ELF-1 (cell line): ENCODE measurements around the gene FAM169A.
"Not testable (repeated sequence)": the region's sequence is repeated elsewhere in the genome, so short reads cannot be mapped to it uniquely, and the experiment has no call there.

Experiments
- DNase-seq: peaks from one replicate; pipeline ENCODE4 v3.0.0-alpha.2; 2016; ENCODE audit warnings: low read depth, low spot score

Gene FAM169A

DNA sequence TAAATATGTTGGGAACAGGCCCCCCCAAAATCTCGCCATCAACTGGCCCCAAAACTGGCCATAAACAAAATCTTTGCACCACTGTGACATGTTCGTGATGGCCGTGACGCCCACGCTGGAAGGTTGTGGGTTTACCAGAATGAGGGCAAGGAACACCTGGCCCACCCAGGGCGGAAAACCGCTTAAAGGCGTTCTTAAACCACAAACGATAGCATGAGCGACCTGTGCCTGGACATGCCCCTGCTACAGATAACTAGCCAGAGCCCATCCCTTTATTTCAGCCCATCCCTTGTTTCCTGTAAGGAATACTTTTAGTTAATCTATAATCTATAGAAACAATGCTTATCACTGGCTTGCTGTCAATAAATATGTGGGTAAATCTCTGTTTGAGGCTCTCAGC lies 3.2 kb upstream of the FAM169A start:
- DNase-seq: not testable (repeated sequence)

DNA sequence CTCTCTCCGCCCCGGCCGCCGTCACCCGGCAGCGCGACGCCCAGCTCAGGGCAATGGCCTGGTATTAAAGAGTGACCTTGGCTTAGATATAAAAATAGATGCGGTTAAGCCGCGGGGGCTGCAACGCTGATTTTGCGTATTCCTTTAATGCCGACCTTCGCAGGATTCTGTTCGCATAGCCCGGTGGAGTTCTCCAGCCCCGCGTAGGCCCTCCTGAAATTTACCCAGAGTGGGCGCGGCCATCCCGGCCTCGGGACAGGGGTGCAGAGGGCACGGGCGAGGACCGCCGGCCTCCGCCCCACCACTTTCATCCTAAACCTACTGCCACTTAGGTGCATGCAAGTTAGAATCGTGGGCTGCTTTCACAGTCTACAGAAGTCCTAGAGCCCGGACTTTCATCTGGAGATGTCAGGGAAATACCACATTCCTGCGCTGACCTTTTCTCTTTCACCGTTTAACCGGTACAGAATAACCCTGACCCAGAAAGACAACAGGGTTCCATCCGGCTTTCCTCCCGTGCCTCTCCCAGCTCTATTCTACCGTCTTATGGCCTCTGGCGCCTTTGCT lies 492 bp upstream of the FAM169A start:
- peak; percentile 84 for DNase-seq

- DNase-seq: peak; percentile 51
Observed at GRCh38 chr5:74865256-74865803, 857 bp downstream of the FAM169A start.

- DNase-seq: no peak
Observed at GRCh38 chr5:74864823-74865222, 1.4 kb downstream of the FAM169A start.

DNA sequence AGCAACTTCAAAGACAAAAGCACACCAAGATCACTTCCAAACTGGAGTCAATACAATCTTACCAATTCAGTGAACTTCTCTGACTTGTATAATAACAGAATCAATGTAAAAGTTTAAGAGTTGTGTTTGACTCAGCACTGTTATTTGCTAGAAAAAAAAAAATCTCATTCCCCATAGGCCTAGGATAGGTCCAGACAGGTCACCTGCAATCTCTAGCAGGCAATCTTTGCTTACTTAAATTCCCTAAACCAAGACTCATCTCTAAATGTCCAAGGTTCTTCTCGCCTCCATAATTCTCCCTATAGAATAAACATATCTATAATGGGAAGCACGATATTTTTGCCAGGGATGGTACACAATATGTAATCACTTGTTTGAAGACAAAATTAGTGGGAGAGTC lies 2.5 kb downstream of the FAM169A start:
- no peak for DNase-seq

DNA sequence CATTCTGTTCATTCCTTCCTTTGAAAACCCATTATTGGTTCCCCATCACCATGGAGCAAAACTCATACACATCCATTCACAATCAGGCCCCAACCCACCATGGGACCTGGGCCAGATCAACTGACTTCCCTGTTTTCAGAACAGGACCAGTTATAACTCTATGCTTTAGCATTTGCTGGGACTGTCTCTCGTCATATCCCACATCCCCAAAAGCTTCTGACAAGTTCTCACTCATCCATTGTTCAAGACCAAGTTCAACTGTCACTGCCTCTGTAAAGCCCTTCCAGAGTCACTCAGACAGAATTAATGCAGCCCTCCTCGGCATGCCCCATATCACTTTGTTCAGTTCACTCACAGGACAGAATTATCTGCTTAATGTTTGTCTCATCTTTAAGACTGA lies 4.0 kb downstream of the FAM169A start:
- no peak for DNase-seq

- DNase-seq: not testable (repeated sequence)
Observed at GRCh38 chr5:74856975-74857374, 9.2 kb downstream of the FAM169A start.

DNA sequence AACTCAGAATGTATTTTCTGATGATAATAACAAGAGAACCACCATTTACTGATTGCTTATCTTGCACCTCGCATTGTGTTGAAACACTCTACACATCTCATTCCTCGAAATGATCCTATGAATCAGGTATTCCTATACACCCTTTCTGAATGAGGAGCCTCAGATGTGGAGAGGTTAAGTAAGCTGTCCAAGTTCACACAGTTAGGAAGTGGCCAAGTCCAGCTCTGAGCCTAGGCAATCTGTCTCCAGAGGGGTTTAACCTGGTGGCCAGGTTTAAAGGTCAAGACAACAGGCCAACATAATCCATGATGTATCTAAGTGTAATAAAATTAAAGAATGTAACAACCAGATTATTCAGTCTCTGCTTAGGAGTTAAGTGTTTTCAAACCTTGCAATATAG lies 12.9 kb downstream of the FAM169A start:
- no peak for DNase-seq

DNA sequence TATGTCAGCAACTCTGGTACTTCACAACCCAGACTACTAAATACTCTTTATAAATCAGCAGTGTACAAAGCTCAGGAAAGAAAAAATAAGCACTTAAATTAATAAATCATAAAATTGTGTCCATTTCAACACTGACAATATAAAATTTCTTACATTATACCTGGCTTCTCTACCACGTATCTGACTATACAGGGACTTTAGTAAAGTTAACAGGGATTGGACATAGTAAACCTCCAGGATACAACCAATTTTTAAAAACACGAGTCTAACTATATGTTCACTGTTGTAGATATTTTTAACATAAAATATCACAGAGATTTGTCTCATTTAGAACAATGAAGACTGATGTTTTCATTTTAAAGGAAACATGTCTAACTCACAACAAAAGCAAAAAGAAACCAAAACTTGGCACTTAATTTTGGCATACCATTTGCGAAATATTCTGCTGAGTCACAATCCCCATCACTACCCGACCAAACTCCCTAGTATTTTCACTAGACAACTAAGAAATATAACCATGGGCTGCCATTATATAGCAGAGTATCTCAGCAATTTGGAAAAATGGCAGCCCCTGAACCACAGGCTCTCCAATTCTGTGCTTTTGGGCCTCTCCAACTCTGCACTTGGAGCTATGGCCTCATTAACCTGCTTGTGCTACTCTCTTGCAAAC lies 14.4 kb downstream of the FAM169A start:
- no peak for DNase-seq

GRCh38 chr5:74850789-74851425 lies 15.3 kb downstream of the FAM169A start:
- no peak for DNase-seq

GRCh38 chr5:74850030-74850429 lies 16.2 kb downstream of the FAM169A start:
- DNase-seq: no peak

DNA sequence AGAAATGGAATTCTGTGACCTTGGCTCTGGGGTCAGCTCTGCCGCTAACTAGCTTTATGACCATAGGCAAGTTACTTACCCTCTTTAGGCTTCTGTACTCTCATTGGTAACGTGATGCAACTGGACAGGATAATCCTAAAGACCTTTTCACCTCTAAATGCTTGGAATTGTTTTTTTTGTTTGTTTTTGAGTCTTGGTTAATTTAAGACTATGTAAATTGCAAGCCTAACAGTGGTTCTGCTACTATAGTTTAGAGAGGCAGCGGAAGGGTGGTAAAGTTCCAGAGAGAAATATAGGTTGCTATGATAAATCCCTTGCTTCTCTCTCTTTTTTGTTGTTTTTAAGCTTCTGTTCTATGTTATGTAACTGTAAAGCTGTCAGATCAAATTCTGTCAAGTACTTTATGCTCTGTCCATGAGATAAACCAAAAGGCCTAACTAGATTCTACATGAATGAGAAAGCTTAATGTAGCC lies 17.6 kb downstream of the FAM169A start:
- DNase-seq: no peak

DNA sequence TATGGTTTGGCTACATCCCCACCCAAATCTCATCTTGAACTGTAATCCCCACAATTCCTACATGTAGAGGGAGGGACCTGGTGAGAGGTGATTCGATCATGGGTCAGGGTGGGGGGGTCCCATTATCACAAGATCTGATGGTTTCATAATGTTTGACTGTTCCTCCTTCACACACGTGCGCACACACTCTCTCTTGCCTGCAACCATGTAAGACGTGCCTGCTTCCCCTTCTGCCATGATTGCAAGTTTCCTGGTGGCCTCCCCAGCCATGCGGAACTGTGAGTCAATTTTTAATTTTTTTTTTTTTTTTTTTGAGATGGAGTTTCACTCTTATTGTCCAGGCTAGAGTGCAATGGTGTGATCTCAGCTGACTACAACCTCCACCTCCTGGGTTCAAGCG lies 27.0 kb downstream of the FAM169A start:
- DNase-seq: no peak

DNA sequence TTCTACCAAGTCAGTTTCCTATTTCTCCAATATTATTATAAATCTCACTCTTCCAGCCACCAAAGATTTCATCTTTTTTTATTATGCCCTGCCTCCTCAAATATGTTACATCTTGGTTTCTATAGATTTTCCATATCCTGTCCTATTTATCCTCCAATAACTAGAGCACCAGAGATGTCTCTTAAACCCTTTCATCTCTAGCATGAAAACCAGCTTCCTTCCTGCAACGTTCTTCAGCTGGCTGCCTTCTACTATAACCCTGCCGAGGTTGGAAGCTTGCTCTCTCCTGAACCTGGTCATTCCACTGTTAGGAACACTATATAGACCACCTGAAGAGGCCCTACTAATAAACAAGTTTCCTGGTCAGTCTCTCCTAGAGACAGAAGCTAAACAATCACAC lies 27.9 kb downstream of the FAM169A start:
- DNase-seq: no peak

- no peak for DNase-seq
Observed at GRCh38 chr5:74837115-74837514, 29.1 kb downstream of the FAM169A start.

GRCh38 chr5:74833537-74834266 lies 32.5 kb downstream of the FAM169A start:
- no peak for DNase-seq

GRCh38 chr5:74829413-74829812 lies 36.8 kb downstream of the FAM169A start:
- DNase-seq: no peak

DNA sequence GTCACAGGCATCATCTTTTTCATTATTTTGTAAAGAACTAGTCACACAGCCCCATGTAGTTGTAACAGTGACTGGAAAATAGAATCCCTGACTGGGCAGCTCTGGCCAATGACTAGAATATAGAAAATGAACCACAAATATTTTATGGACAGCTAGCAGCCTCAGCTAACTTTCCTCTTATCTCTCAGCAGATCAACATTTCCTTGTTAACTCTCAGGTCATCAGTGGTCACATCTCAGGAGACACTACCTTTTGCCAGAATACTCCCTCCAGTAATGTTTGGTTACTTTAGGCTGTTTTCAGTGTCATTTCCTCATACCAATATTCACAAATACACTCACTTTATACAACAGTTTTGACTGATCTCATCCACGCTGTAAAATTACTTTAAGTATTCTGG lies 43.9 kb downstream of the FAM169A start:
- DNase-seq: no peak

DNA sequence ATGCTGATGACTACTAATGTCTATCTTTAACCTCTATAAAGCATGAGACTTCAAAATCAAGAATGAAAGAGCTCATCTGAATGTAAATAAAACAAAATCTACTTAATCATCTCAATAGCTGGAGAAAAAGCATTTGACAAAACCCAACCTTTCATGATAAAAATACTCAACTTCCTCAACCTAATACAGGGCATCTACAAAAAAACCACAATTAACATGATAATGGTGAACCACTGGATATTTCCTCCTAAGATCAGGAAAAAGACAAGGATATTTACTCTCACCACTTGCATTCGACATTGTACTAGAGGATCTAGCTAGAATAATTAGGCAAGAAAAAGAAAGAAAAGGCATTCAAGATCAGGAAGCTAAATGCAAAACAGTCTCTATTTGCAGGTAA lies 49.3 kb downstream of the FAM169A start:
- DNase-seq: no peak

- no peak for DNase-seq
Observed at GRCh38 chr5:74810915-74811314, 55.3 kb downstream of the FAM169A start.

DNA sequence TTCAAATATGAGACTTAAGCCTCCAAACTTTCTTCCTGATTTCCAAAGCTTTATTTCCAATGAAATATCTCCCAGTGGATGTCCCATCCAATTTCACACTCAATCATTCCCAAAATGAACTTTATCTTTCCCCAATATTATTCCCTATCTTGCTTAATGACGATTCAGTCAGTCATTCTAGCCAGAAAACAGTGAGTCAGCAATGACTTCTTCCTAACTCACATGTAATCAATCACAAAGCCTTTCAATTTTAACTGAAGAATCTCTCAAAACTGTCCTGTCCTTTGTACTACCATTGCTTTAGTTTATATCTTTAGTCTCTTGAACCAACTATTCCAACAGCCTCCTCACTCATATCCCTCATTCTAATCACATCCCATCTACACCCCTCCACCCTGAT lies 64.2 kb downstream of the FAM169A start:
- no peak for DNase-seq

- DNase-seq: no peak
Observed at GRCh38 chr5:74801197-74801596, 65.0 kb downstream of the FAM169A start.
